Measurements from ENCODE around the gene NRM.
"Not testable (repeated sequence)": the region's sequence is repeated elsewhere in the genome, so short reads cannot be mapped to it uniquely, and the experiment has no call there.

The NRM gene

DNA sequence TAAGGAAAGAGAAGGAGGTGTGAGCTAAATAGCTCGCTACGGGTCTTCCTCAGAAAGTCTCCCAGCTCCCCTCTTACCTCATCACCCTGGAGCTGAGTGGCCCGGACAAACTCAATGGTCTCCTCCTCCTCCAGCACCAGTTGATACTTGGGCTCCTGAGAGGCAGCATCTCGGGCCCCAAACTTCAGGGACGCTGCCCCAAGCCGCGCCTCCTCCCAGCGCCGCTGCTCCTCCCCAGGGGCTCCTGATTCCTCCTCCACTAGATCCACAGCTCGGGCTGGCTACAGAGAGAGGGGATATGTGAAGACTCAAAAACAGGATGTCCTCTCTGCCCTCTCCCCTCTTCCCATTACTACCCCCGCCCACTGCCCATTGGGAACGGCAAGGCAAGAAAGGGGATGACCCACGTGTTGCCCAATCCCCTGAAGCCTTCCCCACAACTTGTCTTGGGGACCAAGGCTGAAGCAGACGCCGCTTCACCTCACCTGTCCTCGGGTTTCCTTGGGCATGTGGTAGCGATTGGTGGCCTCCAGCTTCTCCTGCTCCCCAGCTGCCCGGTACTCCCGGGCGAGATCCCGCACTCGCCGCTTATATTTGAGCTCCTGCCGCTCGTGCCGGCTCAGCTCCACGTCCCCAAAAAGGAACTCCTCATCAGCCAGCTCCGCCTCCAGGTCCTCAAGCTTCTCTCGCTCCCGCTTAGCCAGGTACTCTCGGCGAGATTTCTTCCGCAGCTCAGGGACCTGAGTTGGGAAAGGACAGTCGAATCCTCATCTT, 25.6 kb downstream of the NRM start:
- no peak for DNase-seq

DNA sequence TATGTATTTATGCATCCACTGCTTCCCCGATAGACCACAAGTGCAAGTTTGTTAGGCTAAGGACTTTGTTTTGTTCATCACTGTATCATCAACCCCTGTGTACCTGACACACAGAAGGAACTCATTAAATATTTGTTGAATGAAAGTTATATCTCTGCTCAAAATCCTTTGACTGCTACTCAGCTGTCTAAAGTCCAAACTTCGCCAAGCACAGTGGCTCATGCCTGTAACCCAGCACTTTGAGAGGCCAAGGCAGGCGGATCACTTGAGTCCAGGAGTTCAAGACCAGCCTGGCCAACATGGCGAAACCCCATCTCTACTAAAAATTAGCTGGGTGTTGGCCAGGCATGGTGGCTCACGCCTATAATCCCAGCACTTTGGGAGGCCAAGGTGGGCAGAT, 32.9 kb downstream of the NRM start:
- DNase-seq: not testable (repeated sequence)

DNA sequence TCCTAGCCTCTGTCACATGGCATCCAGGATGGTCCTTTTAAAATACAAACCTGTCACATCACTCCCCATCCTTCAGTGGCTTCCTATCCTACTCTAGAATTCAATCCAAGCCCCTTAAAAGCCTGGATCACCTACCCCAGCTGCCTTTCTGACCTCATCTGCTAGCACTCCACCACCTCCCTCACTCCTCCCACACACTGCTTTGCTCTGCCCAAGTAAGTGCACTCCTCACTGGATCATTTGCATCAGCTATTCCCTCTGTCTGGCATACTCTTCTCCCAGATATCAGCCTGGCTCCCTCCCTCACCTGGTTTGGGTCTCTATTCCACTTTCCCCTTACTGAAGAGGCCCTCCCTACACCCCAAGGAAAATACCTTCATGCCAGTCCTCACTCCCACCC, 33.3 kb downstream of the NRM start:
- DNase-seq: no peak

DNA sequence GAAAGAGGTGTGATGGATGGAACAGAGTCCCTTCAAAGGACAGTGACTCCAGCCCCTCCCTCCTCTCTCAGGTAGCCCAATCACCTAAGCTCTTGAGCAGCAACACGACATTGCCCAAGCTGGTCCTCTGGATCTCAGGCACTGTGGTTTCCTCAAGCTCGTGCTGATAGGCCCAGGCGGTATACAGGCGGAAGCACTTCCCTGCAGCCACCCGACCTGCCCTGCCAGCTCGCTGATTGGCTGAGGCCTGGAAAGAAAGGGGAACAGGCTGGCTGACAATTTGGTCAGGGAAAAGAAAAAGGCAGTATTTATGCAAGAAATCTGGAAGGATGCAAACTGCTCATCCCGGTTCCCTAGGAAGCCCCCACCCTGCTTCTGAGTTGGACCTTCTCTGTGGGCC, 34.3 kb downstream of the NRM start:
- no peak for DNase-seq

DNA sequence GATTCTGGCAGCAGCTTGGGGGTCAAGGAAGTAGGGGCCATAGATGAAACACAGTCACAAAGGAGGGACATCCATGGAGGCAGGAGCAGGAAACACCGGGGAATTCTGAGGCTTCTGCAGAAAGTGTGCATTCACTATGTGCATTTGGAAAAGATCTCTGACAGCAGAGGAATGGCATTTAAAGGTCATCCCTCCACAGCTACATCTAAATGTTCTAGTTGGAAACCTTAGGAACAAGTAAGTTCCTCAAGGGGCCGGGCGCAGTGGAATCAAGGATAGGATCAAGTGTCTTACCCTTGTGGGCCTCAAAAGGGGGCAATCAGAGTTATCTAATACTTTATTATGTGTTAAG, 35.1 kb downstream of the NRM start:
- DNase-seq: no peak

DNA sequence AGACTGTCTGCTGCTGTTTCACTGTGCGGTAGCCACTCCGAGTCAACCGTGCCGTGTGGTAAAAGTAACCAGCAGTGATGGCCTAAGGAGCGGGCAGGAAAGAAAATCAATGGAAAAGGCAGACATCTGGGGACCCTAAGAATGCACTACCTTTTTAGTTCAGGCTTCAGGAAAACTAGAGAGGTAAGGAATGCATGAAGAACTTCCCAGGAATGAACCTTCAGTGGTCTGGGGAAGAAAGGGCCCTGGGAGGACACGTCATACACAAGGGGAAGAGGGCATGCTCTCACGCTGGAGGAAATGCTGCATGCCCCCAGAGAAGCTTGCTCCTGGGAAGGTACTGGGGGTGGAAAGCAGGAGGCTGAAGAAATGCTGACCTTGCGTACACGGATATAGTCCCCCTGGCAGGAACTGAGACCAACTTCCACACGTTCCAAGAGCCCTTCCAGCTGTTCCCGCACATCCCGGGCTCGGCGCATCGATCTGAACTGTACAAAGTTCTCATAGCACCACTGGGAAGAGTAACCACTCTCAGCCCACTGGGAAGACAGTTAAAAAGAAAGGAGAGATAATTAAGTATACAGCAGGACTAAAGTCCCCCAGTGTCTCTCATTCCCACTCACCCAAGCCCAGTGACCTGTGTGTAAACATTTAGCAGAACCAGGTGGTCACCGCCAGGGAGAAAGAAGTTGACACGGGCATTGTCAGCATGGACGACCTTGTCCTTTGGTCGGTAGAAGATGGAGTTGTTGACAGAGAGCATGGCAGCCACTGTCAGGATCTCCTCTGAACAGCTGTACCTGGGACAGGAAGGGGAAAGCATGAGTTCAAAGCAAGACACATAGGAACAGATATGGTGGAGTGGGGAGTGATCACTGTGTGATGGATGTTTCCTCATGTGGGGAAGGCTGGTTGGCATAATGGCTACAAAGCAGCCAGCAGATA, 35.7 kb downstream of the NRM start:
- DNase-seq: no peak

DNA sequence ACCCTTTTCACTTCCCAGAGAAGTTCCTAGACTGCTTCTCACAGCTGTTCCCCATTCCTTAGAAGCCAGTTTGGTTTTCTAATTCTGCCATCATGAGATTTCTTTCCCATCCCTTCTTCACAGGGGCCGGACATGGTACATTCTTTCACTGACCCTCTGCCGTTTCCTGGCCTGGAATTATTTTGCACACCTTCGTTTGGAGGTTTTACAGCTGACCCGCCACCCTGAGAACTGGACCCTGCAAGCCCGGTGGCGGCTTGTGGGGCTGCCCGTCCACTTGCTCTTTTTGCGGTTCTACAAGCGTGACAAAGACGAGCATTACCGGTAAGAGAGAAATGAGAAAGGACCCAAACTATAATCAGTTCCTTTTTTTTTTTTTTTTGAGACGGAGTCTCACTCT, 39.6 kb downstream of the NRM start:
- no peak for DNase-seq

DNA sequence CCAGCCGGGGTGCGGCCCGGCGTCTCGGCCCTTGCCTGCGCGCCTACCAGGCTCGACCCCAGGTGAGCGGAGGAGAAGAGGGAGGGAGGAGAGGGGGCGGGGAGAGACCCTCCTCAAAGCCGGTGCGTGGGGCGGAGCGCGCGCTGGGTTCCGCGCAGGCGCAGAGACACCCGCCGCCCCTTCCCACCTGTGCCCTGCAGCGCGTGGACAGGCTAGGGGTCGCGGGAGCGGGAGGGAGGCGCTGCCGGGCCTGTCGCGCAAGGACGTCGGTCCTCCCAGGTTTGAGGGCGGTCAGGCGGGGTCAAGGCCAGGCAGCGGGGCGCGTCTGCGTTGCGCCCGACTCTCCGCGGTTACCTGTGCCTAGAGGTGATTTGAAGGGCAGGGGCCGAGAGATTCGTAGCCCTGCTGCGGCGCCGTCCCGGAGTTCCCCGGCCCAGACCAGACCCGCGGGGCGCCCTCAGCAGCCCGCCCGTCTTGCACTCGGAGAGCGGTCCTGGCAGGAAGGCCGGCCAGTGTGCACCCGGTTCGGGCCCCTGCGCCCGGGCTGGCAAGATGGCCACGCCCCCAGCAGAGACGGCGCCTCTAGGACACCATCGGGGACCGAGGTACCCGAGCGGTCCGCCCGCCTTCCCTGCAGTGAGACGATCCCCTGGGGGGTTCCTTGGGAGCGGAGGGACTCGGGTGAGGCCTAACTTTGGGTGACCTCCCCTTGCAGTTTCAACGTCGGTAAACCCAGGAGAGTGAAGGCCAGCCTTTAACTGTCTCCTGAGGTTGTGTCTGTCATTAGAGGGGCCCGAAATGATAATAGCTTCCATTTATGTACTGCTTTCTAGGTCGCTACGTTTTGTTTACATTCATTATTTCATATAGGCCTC, 43.3 kb downstream of the NRM start:
- DNase-seq: peak; percentile 47

DNA sequence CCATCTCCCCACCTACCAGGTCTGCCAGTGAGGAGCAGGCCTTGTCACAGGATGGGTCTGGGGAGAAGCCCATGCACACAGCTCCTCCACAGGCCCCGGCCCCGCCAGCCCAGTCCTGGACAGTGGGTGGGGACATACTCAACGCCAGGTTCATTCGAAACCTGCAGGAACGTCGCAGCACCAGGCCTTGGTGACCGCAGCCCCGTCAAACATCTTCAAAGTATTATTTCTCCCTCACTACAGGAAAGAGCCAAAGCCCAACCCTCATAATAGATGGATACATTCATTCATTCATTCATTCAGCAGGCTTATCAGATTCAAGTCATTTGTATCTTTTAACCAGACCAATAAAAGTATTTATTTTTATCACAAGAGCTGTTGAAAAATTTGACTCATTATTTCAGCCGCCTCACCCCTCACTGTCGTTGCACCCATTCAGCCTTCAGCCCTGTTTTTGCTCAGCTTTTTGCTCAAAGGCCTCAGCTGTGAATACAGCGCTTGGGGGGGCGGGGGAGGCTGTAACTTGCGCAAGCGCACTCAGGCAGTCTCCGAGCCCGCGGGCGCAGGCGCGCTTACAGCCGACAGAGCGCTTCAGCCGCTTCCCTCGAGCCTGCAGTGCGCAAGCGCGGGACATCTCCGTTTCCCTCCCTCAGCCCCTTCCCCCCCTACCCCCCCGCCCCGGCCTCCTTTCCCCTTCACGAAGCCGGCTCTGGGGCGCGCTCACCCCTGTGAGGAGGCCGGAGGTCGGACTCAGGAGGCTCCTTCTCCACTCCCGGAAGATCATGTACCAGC, 44.1 kb downstream of the NRM start, which contains the start of gene C6orf136:
Gene C6orf136, plus strand, starts transcription at position 684 of the 792 bp plus-strand sequence. Its CDS starts 99 bp downstream, at position 783.
- DNase-seq: peak; percentile 90

DNA sequence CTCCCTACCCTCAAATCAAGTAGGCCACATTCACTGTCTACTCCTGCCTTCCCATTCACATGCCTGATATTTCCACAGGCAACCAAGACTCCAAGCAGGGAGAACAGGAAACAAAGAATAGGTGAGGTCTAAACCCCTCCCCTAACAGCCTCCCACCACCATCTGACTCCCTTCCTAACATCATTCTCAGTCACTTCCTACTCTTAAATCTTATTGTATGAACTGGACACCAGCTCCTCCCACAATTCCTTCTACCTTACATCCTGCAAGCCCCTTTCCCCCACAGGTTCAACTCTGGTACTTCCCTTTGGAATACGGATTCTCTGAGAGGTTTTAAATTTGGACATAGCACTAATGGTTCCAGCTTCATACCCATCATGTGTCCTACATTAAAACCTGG, 44.8 kb downstream of the NRM start:
- no peak for DNase-seq

DNA sequence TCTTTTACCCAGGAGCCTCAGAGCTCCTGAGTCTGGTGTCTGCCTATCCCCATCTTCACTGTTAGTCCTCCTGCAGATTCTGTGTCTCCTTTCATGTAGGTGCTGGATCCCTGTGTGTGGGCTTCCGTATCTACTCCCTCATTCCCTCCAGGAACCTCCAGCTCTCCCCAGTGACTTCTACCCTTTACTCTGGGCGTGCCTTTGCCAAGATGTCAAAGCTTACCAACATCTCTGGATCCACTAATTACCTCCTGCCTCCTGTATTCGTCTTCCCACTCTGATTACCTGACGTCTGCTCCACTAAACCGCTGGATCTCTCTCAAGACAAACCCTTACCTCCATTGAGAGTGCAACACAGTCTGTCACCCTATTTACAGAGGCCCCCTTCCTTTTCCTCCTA, 46.0 kb downstream of the NRM start:
- DNase-seq: no peak

DNA sequence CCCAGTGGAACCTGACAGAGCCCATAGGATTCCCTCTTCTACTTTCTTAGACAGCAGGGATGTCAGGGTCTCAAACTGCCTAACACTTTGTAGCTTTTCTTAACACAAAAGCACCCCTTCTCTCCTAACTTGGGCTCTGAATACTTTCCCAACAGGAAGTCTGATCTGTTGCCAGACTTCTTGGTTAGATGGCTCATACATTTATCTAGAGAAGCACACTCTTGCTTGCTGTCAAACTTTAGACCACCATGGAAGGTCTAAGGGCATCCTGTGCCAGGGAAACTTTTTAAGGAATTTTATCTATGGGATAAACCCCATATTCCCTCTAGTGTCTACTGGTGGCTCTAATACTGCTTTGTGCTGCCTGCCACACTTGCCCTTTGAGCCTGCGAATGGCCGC, 47.1 kb downstream of the NRM start:
- DNase-seq: no peak

DNA sequence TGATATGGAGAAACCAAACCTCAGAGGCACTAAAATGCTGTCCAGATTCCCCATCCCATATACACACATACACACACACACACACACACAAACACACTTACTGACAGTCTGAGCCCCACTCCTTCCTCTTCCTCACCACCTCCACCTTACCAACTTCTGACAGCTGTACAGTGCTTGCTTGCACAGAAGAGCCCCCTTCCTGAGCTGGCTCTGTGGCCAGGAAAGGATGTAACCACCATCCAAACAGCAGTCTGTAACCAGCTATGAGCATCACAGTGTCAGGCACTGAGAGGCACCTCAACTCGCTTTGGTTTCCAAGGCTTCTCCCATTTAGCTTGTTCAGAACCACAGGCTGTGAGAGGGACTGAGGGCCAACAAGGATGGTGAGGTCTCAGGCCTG, 49.7 kb downstream of the NRM start:
- no peak for DNase-seq

DNA sequence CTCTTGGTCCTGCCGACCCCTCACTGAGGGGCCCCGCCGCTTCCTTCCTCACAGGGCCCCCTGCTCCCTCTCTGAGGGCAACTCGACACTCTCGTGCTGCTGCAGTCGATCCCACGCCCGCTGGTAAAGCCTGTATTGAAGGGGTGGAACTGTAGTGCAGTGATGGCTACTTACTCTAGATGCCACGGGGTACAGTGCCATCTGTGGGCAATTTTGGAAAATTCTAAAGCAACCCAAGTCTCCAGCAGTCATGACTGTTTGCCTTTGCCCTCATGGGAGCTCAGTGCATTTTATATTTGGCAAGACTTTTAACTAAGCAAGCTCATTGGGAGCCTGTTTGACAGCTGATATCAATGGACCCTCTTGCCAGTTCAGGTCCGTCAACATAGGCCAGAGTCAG, 50.3 kb downstream of the NRM start:
- DNase-seq: no peak

All from fibroblast of skin of right quadriceps (primary cell).